Endothelial cell of hepatic sinusoid (primary cell): ENCODE measurements around the gene SP2.

Experiments used
- in situ Hi-C: cut with HindIII; loops from 2 replicates; pipeline ENCODE4 v1.10.0; 2017; ENCODE audit warnings: low sequenced_read_pairs

Gene SP2

DNA sequence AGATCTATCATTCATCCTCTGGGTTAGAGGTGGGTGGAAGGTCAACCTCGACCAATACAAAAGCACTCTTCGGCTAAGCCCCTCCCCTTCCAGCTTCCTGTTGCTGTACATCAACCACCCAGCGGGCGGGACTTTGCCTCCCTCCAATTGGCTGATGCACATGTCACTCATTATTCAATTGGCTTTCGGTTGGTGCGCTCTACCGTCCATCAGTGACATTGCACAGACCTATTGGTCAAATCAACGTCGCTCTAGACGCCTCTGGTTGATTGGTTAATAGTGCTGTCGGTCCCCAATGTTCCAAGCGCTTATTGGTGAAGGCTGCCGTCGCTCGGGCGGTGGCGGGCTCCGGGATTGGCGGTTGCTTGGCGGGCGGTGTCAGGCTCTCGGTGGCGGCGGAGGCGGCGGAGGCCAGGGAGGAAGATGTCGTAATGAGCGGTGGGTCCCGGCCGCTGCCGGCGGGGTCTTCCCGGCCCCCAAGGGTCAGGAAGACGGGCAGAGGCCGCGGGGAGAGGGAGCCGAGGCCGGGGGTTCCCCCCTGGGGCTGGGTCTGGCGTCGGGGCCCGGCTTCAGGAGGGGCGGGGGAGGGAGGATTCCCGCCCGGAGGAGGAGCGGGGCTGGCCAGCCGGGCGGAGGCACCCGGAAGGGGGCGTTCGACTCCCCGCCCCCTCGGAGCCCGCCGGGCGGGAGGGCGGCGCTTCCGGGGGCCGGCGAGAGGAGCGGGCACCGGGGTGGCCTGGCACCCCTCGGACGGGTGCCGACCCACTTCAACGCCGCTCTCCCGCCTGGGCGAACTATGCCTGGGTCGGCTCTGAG, at the start of gene SP2:
TSS of gene SP2 (plus strand) at position 381 of the 816 bp plus-strand sequence. CDS start at position 432, 51 bp downstream.
- in situ Hi-C loops = no loop called here

GRCh38 chr17:47846716-47847340, 49.2 kb upstream of the SP2 start:
- in situ Hi-C loops = no loop called here

DNA sequence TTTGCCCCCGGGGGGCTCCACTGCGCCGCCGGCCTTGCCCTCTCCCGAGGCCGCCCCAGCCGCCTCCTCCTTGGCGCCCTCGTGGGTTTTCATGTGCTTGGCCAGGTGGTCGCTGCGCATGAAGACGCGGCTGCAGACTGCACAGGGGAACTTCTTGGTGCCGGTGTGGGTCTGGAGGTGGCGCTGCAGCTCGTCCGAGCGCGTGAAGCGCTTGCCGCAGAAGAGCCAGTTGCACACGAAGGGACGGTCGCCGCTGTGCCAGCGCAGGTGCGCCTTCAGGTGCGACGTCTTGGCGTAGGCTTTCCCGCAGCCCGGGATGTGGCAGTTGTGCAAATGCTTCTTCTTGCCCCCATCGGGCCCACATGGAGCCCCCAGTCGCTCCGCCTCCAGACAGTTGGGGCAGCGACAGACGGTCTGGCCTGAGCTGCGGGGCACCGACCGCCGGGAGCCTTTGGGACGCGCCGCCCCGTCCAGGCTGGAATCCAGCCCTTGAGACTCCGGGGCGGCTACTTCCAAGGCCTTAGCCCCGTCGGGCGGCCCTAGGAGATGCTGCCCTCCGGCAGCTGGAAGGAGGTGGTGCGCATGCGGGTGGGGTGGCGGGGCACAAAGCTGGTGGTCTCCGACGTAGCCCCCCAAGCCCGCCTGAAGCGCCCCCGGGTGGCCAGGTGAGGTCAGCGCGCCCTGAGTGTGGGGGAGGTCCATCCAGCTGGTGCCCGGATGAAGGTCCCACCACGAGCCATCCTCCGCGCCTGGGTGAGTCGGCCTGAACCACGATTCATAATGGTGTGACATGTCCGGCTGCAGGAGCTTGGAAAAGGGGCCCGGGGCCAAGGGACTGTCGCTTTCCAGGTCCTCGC, 48.5 kb upstream of the SP2 start:
- in situ Hi-C loops = no loop called here

GRCh38 chr17:47848198-47848513, 47.9 kb upstream of the SP2 start:
- in situ Hi-C loops = no loop called here

DNA sequence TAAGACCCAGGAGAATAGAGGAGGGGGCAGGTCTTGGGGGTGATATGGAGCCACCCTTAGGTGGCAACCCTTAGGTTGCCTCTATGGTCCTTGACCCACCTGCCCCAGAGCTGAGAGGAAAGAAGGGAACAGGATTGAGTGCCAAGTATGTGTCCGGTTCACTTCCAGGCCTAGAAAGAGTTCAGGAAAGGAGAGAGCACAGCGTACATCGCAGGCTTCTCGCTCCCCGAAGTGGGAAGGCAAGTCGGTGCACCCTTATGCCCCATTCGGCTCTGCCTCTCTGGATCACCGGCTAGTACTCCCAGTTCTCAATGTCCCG, 45.7 kb upstream of the SP2 start:
- in situ Hi-C loops = no loop called here

DNA sequence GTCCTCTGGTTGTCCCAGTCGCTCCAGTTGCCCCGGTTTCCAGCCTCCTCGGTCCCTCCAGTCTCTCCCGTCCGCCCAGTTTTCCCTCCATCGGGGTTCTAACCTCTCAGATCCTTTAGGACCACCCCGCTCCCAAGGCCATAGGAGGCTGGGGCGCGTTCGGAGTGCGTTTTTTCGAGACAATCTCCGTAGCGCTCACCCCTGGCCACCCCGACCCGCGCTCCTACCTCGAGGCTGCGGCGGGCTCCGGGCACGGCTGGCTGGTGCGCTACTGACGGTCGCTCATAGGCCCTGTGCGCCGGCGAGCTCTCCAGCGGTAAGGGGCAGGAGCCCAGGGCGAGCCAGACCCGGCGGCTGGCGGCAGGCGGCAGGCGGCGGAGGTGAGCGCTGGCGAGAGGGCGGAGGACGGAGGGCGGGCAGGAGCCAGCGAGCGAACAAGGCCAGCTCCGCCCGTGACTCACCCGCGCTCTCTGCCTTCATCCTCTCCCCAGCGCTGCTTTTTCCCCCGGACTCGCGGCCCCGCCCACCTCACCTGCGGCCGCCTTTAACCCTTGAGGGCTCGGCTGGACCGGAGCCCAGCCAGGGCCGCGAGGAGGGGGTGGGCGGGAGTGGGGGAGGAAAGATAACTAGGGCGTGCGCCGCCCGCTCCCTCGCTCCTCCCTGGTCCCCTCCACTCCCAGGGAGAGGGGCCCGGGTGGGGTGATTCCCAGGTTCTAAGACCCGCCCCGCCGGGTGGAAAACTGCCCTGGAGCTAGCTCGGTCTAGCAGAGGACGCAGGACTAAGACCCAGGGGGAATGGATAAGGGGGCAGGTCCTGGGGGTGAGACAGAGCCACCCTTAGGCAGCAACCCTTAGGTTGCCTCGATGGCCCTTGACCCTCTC, 45.1 kb upstream of the SP2 start, which contains the start of gene SP6:
TSS of gene SP6 (minus strand) at position 472 of the 882 bp plus-strand sequence. CDS start 2,734 bp downstream, outside the sequence.
- in situ Hi-C loops = no loop called here

GRCh38 chr17:47851764-47852112, 44.3 kb upstream of the SP2 start:
- in situ Hi-C loops = no loop called here

GRCh38 chr17:47852113-47852949, 43.7 kb upstream of the SP2 start:
- in situ Hi-C loops = no loop called here

DNA sequence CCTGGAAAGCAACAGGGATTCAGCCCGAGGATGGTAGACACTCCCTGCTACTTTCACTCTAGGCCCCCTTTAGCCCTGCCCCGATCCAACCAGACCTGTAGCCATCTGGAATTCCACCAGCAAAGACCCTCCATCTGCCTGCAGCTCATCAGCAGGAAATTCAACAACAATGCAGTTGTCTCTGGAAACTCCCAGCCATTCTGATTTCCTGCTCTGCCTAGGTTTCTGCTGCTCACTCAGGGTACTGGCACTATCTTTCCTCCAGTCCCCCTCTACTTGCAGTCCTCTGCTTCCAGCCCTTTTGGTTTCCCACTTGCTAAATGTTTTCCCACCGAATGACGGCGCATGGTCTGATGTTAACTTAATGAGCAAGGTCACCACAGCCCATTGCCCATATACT, 42.4 kb upstream of the SP2 start:
- in situ Hi-C loops = no loop called here

- in situ Hi-C loops = loop anchor here (5.0 kb wide), 1 partner anchor 37 kb away; no protein-coding TSS in a partner anchor
Observed at GRCh38 chr17:47855737-47856136, 40.3 kb upstream of the SP2 start.

DNA sequence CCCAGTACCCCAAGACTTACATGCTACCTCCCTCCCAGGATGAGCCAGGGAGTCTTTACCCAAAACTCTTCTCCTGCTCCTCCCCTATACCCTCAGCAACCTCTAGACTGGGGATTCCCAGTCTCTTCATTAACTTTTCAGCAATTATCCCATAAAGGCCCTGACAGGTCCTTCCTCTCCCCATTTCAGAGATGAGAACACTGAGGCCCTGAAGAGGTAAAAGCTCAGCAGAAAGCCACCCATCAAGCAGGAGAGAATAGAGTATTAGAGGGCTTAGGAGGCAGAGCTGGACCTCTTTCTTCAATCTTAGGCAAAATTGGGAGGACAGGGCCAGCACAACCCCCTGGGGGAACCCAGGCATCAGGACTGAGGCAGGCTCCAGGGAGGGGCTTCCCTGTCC, 39.2 kb upstream of the SP2 start:
- in situ Hi-C loops = loop anchor here (5.0 kb wide), 1 partner anchor 35 kb away; no protein-coding TSS in a partner anchor

DNA sequence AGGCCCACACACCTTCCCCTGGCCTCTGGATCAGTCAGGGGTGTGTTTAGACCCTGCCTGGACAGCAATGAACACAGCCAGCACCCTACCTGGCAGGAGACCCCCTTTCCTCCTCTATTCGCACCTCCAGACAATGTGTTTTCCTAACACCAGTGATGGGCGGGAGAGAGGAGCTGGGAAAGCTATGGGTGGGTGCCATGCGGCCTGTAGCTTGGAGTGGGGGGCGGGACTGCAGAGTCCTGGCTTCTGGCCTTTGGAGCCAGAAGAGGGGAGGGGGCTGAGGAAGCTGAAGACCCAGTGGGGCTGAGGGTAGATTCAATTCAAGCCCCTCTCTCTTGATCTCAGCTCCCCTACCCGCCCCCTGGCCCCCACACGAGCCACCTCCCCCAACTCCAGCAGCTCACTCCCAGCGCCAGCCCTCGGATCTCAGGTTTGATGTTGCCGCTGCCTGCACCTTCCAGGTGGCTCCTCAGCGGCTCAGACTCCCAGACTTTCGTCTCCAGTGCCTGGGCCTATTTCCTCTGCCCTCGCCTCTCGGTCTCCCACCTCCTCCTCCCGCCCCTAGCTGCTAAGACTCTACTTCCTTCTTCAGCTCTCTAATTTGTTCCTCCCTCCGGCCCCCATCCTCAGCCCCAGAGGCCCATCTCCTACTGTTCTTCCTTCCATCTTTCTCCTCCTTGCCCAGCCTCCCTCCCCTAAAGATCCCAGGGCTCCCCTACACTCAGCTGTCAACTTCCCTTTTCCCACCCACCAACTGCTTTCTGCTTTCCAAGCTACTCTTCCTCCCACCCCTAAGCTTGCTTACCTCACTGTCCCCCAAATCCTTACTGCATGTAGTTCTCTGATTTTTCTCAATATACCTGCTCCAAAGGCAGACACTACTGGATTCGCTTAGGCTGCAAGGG, 38.2 kb upstream of the SP2 start:
- in situ Hi-C loops = loop anchor here (5.0 kb wide), 1 partner anchor 34 kb away; no protein-coding TSS in a partner anchor

- in situ Hi-C loops = loop anchor here (5.0 kb wide), 1 partner anchor 82 kb away; the partner anchor contains the start of gene PNPO
Observed at GRCh38 chr17:47860386-47860785, 35.6 kb upstream of the SP2 start.

DNA sequence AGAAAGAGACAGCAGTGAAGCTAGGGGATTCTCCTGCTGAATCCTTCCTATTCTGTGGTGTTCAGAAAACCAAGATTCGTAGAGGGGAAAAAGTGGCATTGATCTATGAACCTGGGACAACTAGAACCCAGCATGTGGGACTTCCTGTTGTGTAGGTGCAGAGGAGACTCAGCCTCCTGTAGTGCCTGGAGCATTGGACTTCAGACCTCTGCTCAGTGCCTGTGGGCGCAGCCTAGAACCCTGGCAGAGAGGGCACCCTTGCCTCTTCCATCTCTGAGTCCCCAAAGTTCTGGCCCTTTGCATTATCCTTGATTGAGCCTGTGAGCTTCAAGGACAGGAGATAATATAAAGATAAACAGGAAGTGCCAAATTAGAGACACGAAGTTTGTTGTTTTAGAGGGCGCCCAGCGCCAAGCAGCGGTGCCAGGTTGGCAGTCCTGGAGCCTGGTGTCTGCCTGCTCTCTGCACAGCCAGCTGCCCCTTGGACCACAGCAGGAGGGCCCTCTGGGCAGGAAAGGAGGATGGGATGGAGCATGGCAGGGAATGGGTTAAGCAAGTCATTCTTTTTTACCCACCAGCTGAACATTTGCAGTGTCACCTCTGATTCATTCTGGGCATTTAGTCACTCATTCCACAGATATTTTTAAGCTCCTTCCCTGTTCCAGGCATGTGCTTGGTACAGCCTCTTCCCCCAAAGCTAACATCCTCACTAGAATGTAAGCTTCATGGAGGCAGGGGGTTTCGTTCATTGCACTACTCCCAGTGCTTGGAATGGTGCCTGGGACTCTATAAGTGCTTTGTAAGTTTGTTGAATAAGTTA, 33.2 kb upstream of the SP2 start:
- in situ Hi-C loops = loop anchor here (5.0 kb wide), 1 partner anchor 79 kb away; the partner anchor contains the start of gene PNPO

- in situ Hi-C loops = loop anchor here (5.0 kb wide), 1 partner anchor 77 kb away; the partner anchor contains the start of gene PNPO
Observed at GRCh38 chr17:47864791-47865216, 31.2 kb upstream of the SP2 start.

DNA sequence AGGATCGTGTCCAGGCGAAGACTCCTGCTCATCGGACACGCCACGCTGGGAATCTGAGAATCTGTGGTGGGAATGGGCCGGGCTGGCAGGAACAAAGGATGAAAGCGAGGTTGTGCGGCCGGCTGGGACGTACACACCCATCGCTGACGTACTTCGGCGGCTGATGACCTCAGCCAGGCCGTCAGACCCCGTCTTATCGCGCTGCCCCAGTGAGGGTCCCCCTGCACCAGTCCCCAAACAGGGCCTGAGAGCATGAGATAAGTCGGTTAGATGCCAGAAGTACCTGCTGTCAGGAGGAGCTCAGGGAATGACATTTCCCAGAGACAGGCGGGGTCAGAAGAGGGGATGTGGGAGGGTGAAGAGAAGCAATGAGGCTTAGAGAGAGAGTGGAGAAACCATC, 29.1 kb upstream of the SP2 start:
- in situ Hi-C loops = no loop called here

DNA sequence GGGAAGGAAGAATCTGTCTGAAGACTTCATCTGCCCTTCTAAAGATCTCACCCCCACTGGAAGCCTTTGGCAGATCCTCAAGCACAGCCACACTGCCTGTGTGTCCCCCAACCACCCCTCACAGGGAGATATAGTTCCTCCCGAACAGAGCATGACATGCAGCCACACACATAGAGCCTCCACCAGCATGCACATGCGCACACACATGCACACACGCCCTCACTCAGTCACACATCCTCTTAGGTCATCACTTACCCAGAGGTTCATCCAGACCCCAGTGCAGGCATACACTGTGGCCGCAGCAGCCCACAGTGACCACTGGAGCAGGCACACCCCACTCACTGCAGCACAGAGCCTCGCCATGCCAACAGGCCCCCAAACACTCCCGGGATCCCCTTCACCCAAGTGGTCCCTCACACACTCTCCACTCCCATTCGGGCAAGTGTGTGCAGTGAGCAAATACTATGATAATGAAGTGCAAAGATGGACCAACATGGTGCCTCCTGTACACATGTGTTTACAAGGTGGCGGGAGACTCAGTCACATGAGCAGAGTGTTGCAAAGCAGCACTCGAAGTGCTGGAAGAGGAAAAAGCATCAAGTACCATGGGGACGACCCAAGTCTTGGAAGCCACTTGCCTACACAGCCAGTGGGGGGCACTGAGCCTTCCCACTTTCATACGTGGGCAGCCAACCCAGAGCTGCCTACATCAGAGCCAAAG, 28.1 kb upstream of the SP2 start:
- in situ Hi-C loops = no loop called here
